Activated B cell treated with CpG ODN at 0.5 μM for 24 hours (primary cell): ENCODE results near the gene SPDL1. TPM values are rescaled to one million over a fixed set of nuclear protein-coding genes. Genes with fewer than 3 reads are reported as not detected.

ENCODE experiments used
- ATAC-seq: fragments of 200-7000 bp; cut with Tn5 transposase; one replicate; pipeline ENCODE4 v1.10.0; 2021; ENCODE audit warnings: low read depth, mild to moderate bottlenecking, moderate library complexity
- CTCF ChIA-PET: fragments of 350-600 bp; sonication (Branson Sonifier 250); formaldehyde crosslinking; loops from one replicate; lab custom pipeline; 2021; ENCODE audit warnings: antibody characterized with exemption; lab: Charles Lee
- POLR2A ChIA-PET: fragments of 350-600 bp; sonication (Branson Sonifier 250); formaldehyde crosslinking; loops from one replicate; lab custom pipeline; 2021; ENCODE audit warnings: antibody characterized with exemption; lab: Charles Lee
- DNase-seq: peaks from one replicate; pipeline ENCODE4 v3.0.0; 2022
- H3K27ac Mint-ChIP-seq: one replicate; pipeline ENCODE4 v1.8.0; 2020; ENCODE audit warnings: mixed read lengths
- H3K27me3 Mint-ChIP-seq: one replicate; pipeline ENCODE4 v1.8.0; 2021; ENCODE audit warnings: mixed read lengths
- H3K36me3 Mint-ChIP-seq: one replicate; pipeline ENCODE4 v1.8.0; 2021; ENCODE audit warnings: low read depth, mixed read lengths
- H3K4me1 Mint-ChIP-seq: one replicate; pipeline ENCODE4 v1.8.0; 2021; ENCODE audit warnings: mixed read lengths
- H3K4me3 Mint-ChIP-seq: one replicate; pipeline ENCODE4 v1.8.0; 2020; ENCODE audit warnings: mild to moderate bottlenecking, mixed read lengths
- H3K9me3 Mint-ChIP-seq: one replicate; pipeline ENCODE4 v1.8.0; 2020; ENCODE audit warnings: mixed read lengths
- CTCF ChIP-seq: fragments of 200-600 bp; IDR thresholded peaks from one replicate; pipeline ENCODE4 v1.8.0; 2022; ENCODE audit warnings: antibody characterized with exemption, mild to moderate bottlenecking
- intact Hi-C: fragments of 100-400 bp; cut with micrococcal nuclease; formaldehyde crosslinking; loops from one replicate; pipeline ENCODE4 v1.15.1; 2024
- total RNA-seq: library from RNA; stranded (reverse); gene quantifications from 2 replicates; pipeline ENCODE4 v1.2.3, GENCODE V29; 2022

The SPDL1 gene
- total RNA-seq, 1 donor from 2014 or later = 20.6 TPM

- no peak for ATAC-seq
- Mint-ChIP-seq H3K4me1 (peaks cover 6% of the 10 kb centered on the region), H3K27me3 (no peaks in the 10 kb centered on the region), H3K36me3 (no peaks in the 10 kb centered on the region), H3K4me3 (no peak overlapping the region), H3K9me3 (peaks cover 3% of the 10 kb centered on the region), H3K27ac (no peak overlapping the region)
- POLR2A ChIA-PET = no interaction called here
- no peak for DNase-seq
- no peak for TF ChIP-seq CTCF
- intact Hi-C loops = no loop called here
- CTCF ChIA-PET = no interaction called here
Measured at GRCh38 chr5:169626779-169627178, 43.2 kb downstream of the SPDL1 start.

- no peaks in the 10 kb centered on the region for H3K36me3 Mint-ChIP-seq
- peaks cover 3% of the 10 kb centered on the region for H3K9me3 Mint-ChIP-seq
- ChIA-PET POLR2A (no interaction called here), CTCF (no interaction called here)
- peaks cover 6% of the 10 kb centered on the region for H3K4me1 Mint-ChIP-seq
- no peak overlapping the region for H3K4me3 Mint-ChIP-seq
- intact Hi-C loops = no loop called here
- DNase-seq (no peak), ATAC-seq (no peak)
- H3K27me3 Mint-ChIP-seq = no peaks in the 10 kb centered on the region
- H3K27ac Mint-ChIP-seq = no peak overlapping the region
- no peak for TF ChIP-seq CTCF
Measured at GRCh38 chr5:169627551-169627950, 44.0 kb downstream of the SPDL1 start.

- TF ChIP-seq CTCF = no peak
- POLR2A ChIA-PET = no interaction called here
- ATAC-seq (no peak), DNase-seq (no peak)
- Mint-ChIP-seq H3K4me3 (no peak overlapping the region), H3K4me1 (peaks cover 4% of the 10 kb centered on the region), H3K27ac (no peak overlapping the region), H3K27me3 (no peaks in the 10 kb centered on the region), H3K9me3 (no peaks in the 10 kb centered on the region), H3K36me3 (no peaks in the 10 kb centered on the region)
- CTCF ChIA-PET = no interaction called here
- intact Hi-C loops = no loop called here
Measured at GRCh38 chr5:169628892-169629291, 45.3 kb downstream of the SPDL1 start.

- TF ChIP-seq CTCF = no peak
- Mint-ChIP-seq H3K36me3 (no peaks in the 10 kb centered on the region), H3K27ac (no peak overlapping the region), H3K4me1 (no peaks in the 10 kb centered on the region), H3K9me3 (peaks cover 3% of the 10 kb centered on the region), H3K4me3 (no peak overlapping the region), H3K27me3 (no peaks in the 10 kb centered on the region)
- no peak for ATAC-seq
- ChIA-PET CTCF (no interaction called here), POLR2A (no interaction called here)
- intact Hi-C loops = no loop called here
- DNase-seq = no peak
Measured at GRCh38 chr5:169629847-169630548, 46.4 kb downstream of the SPDL1 start.

- Mint-ChIP-seq H3K9me3 (peaks cover 3% of the 10 kb centered on the region), H3K36me3 (no peaks in the 10 kb centered on the region), H3K27ac (no peak overlapping the region), H3K4me3 (no peak overlapping the region), H3K27me3 (no peaks in the 10 kb centered on the region), H3K4me1 (peaks cover 6% of the 10 kb centered on the region)
- ATAC-seq (no peak), DNase-seq (no peak)
- TF ChIP-seq CTCF = no peak
- intact Hi-C loops = no loop called here
- ChIA-PET CTCF (no interaction called here), POLR2A (no interaction called here)
Measured at GRCh38 chr5:169631360-169631759, 47.8 kb downstream of the SPDL1 start.
